Nephron progenitor cell (in vitro differentiated cells): ENCODE measurements around the gene ABI3.

Experiments used
- DNase-seq: peaks from one replicate; pipeline ENCODE4 v3.0.0; 2021
- H3K27ac Mint-ChIP-seq: 2 replicates; pipeline ENCODE4 v1.8.0; 2021; ENCODE audit warnings: mild to moderate bottlenecking, moderate library complexity, mixed read lengths
- H3K27me3 Mint-ChIP-seq: 2 replicates; pipeline ENCODE4 v1.8.0; 2021; ENCODE audit warnings: mild to moderate bottlenecking, low read depth, mixed read lengths; ENCODE audit not compliant: poor library complexity
- H3K36me3 Mint-ChIP-seq: 2 replicates; pipeline ENCODE4 v1.8.0; 2021; ENCODE audit warnings: low read depth, mixed read lengths
- H3K4me1 Mint-ChIP-seq: 2 replicates; pipeline ENCODE4 v1.8.0; 2021; ENCODE audit warnings: mixed read lengths
- H3K4me3 Mint-ChIP-seq: 2 replicates; pipeline ENCODE4 v1.8.0; 2021; ENCODE audit warnings: mild to moderate bottlenecking, moderate library complexity, mixed read lengths
- H3K9me3 Mint-ChIP-seq: 2 replicates; pipeline ENCODE4 v1.8.0; 2021; ENCODE audit warnings: mild to moderate bottlenecking, moderate library complexity, mixed read lengths
- CTCF ChIP-seq: fragments of 200-600 bp; sonication (generic); IDR thresholded peaks from 2 replicates; pipeline ENCODE4 v1.5.0; 2021; ENCODE audit warnings: antibody characterized with exemption

ABI3 gene

GRCh38 chr17:49195751-49196150 is 14.8 kb upstream of the ABI3 start:
- DNase-seq = no peak
- Mint-ChIP-seq H3K27me3 (peaks cover 15% of the 10 kb centered on the region), H3K4me1 (peaks cover 19% of the 10 kb centered on the region), H3K27ac (no peak overlapping the region), H3K9me3 (no peaks in the 10 kb centered on the region), H3K36me3 (no peaks in the 10 kb centered on the region), H3K4me3 (no peak overlapping the region)
- TF ChIP-seq CTCF = no peak

- no peak for DNase-seq
- no peak overlapping the region for H3K27ac Mint-ChIP-seq
- no peaks in the 10 kb centered on the region for H3K36me3 Mint-ChIP-seq
- H3K4me1 Mint-ChIP-seq = peaks cover 17% of the 10 kb centered on the region
- H3K4me3 Mint-ChIP-seq = no peak overlapping the region
- no peaks in the 10 kb centered on the region for H3K9me3 Mint-ChIP-seq
- no peak for TF ChIP-seq CTCF
- peaks cover 18% of the 10 kb centered on the region for H3K27me3 Mint-ChIP-seq
Observed at GRCh38 chr17:49196520-49196919, 14.0 kb upstream of the ABI3 start.

GRCh38 chr17:49197346-49197998 is 13.0 kb upstream of the ABI3 start:
- H3K9me3 Mint-ChIP-seq = no peaks in the 10 kb centered on the region
- no peak for DNase-seq
- no peak for TF ChIP-seq CTCF
- no peak overlapping the region for H3K27ac Mint-ChIP-seq
- H3K27me3 Mint-ChIP-seq = peaks cover 25% of the 10 kb centered on the region
- no peaks in the 10 kb centered on the region for H3K36me3 Mint-ChIP-seq
- no peak overlapping the region for H3K4me3 Mint-ChIP-seq
- H3K4me1 Mint-ChIP-seq = peaks cover 13% of the 10 kb centered on the region

GRCh38 chr17:49198211-49198610 is 12.3 kb upstream of the ABI3 start:
- DNase-seq = no peak
- no peak overlapping the region for H3K27ac Mint-ChIP-seq
- H3K4me1 Mint-ChIP-seq = peaks cover 13% of the 10 kb centered on the region
- no peak overlapping the region for H3K4me3 Mint-ChIP-seq
- TF ChIP-seq CTCF = no peak
- no peaks in the 10 kb centered on the region for H3K36me3 Mint-ChIP-seq
- no peaks in the 10 kb centered on the region for H3K9me3 Mint-ChIP-seq
- peaks cover 30% of the 10 kb centered on the region for H3K27me3 Mint-ChIP-seq

GRCh38 chr17:49200423-49201083 is 10.0 kb upstream of the ABI3 start:
- H3K27me3 Mint-ChIP-seq = peaks cover 38% of the 10 kb centered on the region
- no peak overlapping the region for H3K4me3 Mint-ChIP-seq
- TF ChIP-seq CTCF = no peak
- H3K9me3 Mint-ChIP-seq = no peaks in the 10 kb centered on the region
- peaks cover 5% of the 10 kb centered on the region for H3K4me1 Mint-ChIP-seq
- H3K27ac Mint-ChIP-seq = no peak overlapping the region
- DNase-seq = no peak
- no peaks in the 10 kb centered on the region for H3K36me3 Mint-ChIP-seq

- DNase-seq = no peak
- no peak overlapping the region for H3K27ac Mint-ChIP-seq
- H3K4me3 Mint-ChIP-seq = no peak overlapping the region
- peaks cover 12% of the 10 kb centered on the region for H3K4me1 Mint-ChIP-seq
- TF ChIP-seq CTCF = no peak
- no peaks in the 10 kb centered on the region for H3K36me3 Mint-ChIP-seq
- peaks cover 35% of the 10 kb centered on the region for H3K27me3 Mint-ChIP-seq
- no peaks in the 10 kb centered on the region for H3K9me3 Mint-ChIP-seq
Observed at GRCh38 chr17:49201481-49201927, 9.0 kb upstream of the ABI3 start.
